Activated gamma-delta T cell (primary cell): Measurements from ENCODE around the gene FEM1A.
"Not testable (repeated sequence)": the region's sequence is repeated elsewhere in the genome, so short reads cannot be mapped to it uniquely, and the experiment has no call there.

Experiments used
- DNase-seq: peaks from one replicate; lab custom pipeline; 2025; lab: John Stamatoyannopoulos, UW

Gene FEM1A

DNA sequence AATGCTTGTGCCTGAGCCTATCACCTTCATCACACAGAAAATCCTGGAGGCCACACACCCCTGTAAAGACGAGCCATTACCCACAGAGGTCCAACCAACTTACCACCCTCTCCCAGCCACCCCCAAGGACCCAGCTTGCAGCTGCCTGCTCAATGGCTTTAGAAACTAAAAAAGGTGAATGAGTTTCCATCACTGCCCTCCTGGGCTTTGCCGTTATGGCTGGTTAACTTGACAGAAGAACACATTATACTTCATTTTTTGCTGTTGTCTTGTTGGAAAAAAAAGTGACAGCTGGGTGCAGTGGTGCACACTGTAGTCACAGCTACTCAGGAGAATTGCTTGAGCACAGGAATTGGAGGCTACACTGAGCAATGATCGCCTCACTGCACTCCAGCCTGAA is 17.4 kb upstream of the FEM1A start:
- DNase-seq: no peak

DNA sequence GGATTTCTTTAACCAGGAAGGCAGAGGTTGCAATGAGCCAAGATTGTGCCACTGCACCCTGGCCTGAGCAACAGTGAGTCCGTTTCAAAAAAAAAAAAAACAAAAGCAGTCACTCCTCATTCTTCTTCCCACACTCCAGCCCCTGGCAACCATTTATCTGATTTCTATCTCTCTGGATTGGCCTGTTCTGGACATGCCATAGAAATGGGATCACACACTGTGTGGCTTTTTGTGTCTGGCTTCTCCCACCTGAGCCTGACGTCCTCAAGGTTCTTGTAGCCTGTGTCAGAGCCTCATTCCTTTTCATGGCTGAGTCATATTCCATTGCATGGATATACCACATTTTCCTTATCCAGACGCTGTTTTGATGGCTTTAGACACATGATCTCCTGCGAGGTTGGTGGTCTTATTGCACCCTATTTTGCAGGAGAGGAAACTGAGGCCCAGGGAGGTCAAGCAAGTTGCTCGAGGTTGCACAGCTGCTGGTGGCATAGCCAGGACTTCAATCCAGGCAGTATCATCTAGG is 15.8 kb upstream of the FEM1A start:
- DNase-seq: no peak

DNA sequence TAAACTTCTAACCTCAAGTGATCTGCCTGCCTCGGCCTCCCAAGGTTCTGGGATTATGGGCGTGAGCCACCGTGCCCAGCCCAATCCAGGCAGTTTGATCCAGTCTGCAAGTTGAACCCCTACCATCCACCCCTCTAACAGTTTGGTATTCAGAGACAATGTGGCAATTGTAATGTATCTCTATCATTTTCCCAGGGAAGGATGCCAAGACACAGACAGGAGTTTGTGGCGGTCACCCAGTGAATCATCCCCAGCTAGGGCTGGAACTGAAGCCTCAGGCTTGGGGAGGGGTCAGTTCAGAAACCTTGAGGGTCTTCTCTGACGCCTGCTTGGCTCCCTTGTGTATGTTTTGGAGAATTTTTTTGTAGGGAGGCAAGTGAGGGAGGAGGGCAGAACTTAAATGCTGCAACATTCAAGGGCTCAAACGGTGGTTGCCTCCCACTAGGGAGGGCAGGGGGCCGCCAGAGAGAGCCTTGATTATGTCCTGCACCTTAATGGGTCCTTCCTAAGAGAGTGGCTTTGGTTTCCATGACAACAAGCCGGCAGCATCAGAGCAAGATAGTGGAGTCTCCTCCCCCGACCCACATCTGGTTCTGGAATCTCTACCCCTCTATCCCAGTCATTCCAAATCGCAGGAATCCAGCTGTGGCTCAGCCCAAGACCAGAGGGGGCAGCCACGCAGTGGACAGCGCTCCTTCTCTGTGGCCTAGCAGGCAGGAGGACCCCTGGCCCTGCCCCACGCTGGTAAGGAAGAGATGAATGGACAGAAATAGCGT is 14.9 kb upstream of the FEM1A start:
- DNase-seq: no peak

DNA sequence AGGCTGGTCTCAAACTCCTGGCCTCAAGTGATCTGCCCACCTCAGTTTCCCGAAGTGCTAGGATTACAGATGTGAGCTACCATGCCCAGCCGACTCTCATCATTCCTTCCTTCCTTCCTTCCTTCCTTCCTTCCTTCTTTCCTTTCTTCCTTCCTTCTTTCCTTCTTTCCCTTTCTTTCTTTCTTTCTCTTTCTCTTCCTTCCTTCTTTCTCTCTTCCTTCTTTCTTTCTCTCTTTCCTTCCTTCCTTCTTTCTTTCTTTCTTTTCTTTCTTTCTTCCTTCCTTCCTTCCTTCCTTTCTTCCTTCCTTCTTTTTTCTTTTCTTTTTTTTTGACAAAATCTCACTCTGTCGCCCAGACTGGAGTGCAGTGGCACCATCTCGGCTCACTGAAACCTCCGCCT is 13.4 kb upstream of the FEM1A start:
- DNase-seq: not testable (repeated sequence)

DNA sequence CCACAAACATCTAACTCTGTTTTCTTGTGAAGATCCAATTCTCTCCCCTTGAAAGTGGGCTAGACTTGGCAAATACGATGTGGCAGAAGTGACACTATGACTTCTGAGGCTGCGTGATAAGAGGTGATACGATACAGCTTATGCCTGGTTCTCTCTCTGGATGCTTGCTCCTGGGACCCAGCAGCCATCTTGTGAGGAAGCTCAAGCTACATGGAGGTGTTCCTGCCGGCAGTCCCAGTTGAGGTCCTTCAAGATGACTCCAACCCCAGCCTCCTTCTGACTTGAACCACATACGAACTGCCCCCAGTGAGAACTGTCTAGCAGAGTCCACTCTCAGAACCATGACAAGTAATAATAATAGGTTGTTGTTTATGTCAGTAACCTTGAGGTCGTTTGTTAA is 10.7 kb upstream of the FEM1A start:
- DNase-seq: no peak

DNA sequence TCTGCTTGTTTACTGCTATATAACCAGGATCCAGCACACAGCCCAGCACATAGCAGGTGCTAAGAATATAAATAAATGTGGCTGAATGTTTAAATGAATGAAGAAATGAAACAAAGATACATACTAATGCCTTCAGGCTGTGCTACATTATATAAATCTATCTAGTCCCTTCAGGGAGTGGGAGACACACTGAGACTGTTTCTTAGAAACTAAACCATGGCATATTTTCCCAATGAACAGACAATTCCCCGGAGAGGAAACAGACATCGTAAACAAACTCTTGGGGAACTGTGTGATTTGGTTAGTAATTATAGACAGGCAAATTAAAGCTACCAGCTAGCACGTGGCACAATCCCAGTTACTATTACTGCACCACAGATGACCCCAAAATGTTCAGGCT is 9.7 kb upstream of the FEM1A start:
- DNase-seq: no peak

DNA sequence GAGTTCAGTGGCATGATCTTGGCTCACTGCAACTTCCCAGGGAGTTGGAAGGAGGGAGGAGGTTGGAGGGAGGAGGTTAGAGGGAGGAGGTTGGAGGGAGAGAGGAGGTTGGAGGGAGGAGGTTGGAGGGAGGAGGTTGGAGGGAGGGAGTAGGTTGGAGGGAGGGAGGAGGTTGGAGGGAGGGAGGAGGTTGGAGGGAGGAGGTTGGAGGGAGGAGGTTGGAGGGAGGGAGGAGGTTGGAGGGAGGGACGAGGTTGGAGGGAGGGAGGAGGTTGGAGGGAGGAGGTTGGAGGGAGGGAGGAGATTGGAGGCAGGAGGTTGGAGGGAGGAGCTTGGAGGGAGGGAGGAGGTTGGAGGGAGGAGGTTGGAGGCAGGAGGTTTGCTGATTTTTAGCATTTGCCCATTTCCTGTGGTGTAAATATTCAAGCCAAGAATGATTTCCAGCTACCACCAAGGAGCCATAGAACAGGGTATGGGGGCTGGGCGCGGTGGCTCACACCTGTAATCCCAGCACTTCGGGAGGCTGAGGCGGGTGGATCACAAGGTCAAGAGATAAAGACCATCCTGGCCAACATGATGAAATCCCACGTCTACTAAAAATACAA is 5.0 kb upstream of the FEM1A start:
- DNase-seq: not testable (repeated sequence)

DNA sequence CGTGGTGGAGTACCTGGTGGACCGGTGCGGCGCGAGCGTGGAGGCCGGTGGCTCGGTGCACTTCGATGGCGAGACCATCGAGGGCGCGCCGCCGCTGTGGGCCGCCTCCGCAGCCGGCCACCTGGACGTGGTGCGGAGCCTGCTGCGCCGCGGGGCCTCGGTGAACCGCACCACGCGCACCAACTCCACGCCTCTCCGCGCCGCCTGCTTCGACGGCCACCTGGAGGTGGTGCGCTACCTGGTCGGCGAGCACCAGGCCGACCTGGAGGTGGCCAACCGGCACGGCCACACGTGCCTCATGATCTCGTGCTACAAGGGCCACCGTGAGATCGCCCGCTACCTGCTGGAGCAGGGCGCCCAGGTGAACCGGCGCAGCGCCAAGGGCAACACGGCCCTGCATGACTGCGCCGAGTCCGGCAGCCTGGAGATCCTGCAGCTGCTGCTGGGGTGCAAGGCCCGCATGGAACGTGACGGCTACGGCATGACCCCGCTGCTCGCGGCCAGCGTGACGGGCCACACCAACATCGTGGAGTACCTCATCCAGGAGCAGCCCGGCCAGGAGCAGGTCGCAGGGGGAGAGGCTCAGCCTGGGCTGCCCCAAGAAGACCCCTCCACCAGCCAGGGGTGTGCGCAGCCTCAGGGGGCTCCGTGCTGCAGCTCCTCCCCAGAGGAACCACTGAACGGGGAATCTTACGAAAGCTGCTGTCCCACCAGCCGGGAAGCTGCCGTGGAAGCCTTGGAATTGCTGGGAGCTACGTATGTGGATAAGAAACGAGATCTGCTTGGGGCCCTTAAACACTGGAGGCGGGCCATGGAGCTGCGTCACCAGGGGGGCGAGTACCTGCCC is 708 bp downstream of the FEM1A start:
- DNase-seq: not testable (repeated sequence)

DNA sequence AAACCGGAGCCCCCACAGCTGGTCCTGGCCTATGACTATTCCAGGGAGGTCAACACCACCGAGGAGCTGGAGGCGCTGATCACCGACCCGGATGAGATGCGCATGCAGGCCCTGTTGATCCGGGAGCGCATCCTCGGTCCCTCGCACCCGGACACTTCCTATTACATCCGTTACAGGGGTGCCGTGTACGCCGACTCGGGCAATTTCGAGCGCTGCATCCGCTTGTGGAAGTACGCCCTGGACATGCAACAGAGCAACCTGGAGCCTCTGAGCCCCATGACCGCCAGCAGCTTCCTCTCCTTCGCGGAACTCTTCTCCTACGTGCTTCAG is 1.3 kb downstream of the FEM1A start:
- DNase-seq: not testable (repeated sequence)

DNA sequence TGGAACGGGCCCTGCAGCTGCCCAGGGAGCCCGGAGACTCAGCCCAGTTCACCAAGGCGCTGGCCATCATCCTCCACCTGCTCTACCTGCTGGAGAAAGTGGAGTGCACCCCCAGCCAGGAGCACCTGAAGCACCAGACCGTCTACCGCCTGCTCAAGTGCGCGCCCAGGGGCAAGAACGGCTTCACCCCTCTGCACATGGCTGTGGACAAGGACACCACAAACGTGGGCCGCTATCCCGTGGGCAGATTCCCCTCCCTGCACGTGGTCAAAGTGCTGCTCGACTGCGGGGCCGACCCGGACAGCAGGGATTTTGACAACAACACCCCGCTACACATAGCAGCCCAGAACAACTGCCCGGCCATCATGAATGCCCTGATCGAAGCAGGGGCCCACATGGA is 1.7 kb downstream of the FEM1A start:
- not testable (repeated sequence) for DNase-seq

DNA sequence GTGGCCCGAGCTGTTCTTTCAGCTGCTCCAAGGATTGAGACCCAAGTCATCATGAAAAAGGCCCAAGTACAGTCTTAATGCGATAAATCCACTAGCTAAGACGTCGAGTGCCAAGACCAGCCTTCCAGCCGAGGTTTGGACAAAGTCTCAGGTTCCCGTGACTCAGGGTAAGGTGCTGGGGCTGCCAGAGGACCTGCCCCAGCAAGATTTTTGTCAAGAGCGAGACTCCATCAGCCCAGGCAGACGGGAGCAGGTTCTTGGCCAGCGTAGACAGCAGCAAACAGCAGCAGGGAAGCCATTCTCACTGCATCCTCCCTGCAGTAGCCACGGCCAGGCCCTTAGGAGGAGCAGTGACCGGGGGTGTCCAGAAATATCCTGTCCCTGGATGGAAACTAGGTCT is 3.4 kb downstream of the FEM1A start:
- DNase-seq: no peak

DNA sequence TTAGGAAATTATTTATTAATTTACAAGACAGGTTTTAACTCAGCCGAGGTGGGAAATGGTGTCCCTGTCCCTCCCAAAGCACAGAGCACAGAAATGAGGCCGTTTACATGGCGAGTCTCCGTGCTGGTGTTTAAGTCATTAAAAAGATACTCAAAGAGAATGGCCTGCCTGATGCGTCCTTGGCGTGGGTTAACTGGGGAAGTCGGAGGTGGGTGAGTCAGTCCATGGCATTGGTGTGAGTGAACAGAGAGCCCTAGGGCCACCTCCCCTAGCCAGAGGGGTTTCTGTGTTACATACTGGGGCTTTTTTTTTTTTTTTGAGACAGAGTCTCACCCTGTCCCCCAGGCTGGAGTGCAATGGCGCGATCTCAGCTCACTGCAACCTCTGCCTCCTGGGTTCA is 3.9 kb downstream of the FEM1A start:
- no peak for DNase-seq

DNA sequence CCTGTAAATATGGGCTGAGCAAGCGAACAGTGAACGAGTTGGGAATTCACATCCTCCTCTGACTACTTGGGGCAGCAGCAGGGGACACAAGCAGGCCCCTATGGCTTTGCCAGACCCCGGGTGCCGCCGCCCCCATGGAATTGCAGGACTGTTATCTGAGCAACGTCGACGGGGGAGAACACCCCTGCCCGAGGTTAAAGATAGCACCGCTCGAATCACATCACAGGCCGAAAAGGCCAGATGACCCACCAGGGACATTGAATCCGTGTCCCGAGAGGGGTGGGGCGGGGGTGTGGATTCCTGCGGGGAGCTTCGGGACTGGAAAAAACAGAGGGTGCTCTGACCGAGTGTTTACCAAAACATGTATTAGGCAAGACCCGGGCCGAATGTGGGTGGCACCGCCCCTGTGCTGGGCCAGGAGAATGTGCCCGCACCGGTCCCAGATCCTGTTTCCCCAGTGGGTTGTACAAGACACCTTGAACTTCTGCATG is 9.1 kb downstream of the FEM1A start:
- DNase-seq: no peak

DNA sequence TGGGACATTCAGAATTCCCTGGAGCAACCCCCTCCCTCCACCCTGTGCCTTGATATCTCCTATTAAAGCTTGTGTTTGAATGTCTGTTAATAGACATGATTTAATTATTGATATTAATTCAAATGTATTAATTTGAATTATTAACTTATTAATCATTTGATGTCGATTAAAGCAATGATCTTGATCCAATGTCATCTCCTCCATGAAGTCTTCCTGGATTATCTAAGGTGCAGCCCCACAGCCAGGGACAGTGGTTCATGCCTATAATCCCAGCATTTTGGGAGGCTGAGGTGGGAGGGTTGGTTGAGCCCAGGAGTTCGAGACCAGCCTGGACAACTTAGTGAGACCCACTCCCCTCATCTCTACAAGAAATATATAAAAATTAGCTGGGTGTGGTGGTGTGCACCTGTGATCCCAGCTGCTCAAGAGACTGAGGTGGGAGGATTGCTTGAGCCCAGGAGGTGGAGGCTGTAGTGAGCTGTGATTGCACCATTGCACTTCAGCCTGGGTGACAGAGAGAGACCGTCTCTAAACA is 9.6 kb downstream of the FEM1A start:
- DNase-seq: no peak

DNA sequence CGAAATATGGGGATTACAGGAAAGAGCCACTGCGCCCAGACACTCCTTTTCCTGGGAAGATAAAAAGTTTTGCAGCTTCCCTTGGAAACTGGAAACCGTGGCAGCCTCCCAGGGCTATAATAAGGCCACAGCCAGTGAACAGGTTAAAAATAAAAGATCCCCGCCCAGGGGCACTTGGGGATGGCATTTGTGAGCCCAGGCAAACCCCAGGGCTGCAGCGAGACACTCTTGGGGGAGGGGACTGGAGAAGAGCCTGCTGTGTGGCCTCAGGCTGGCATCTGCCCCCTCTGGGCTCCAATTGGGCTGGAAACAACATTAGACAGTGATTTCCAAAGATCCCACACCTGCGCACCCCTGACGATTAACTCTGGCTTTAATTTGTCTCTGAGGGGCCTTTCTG is 11.2 kb downstream of the FEM1A start:
- DNase-seq: no peak

DNA sequence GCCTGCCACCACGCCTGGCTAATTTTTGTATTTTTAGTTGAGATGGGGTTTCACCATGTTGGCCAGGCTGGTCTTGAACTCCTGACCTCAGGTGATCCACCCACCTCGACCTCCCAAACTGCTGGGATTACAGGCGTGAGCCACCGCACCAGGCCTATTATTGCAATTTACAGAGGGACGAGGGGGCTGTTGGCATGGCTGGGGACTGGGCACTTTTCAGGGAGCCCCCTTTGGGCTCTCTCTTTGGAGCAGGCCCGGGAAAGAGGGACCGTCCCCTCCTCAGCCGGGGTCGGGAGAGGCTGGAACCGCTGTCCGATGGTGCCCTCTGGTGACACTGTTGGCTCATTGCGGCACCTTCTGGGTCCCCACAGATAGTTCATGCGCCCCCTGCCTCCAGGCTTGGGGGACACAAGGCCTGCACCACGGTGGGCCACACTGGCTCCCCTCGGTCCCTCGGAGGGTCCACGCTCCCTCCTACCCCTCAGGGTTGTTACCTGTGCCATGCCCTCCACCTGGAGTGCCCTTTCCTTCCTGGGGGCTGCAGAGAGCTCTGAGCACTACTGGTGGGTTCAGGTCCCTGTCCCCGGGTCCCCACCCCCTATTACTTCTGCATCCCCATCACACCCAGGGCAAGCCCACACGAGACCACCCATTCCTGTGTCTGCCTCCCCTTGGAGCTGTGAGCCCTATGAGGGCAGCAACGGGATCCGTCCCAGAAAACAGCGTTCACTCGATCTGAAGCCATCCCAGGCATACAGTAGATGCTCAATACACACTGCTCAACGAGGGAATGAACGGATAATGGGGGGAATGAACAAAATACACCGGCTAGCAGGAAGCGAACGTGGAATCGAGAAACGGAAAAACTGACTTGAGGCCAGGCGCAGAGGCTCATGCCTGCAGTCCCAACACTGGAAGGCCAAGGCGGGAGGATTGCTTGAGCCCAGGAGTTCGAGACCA is 12.5 kb downstream of the FEM1A start:
- no peak for DNase-seq

DNA sequence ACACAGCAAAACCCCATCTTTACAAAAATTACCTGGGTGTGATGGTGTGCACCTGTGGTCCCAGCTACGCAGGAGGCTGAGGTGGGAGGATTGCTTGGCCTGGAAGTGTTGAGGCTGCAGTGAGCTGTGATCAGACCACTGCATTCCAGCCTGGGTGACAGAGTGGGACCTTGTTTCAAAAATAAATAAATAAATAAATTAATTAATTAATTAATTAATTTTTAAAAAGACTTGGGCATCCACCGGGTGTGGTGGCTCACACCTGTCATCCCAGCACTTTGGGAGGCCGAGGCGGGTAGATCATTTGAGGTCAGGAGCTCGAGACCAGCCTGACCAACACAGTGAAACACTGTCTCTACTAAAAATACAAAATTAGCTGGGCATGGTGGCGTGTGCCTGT is 13.6 kb downstream of the FEM1A start:
- DNase-seq: not testable (repeated sequence)

DNA sequence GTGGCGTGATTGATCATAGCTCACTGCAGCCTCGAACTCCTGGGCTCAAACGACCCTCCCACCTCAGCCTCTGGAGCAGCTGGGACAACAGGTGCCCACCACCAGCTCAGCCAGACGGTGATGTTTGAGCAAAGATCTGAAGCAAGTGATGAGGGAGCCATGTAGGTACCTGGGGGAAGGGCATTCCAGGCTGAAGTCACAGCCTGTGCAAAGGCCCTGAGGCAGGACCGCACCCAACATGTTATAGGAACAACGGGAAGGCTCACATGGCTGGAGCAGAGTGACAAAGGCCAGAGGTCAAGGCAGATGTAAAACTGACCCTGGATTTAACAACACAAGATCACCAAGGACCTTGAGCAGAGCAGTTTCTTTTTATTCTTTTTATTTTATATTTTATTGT is 14.8 kb downstream of the FEM1A start:
- DNase-seq: no peak

DNA sequence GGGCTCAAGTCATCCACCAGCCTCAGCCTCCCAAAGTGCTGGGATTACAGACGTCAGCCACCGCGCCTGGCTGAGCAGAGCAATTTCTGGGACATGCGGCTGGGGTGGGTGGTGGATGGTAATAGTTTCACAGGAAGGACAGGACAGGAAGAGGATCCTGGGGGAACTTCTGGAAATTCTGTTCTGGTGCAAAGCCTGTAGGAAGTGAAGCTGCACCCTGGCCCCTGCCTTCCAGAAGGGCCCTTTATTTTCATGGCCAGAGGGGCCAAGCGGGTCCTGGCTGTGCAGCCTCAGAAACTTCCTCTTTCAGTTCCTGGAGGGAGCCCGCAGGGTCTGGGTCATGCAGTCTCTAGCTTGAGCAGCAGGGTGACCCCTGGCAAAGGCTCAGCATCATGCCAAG is 15.7 kb downstream of the FEM1A start:
- no peak for DNase-seq

DNA sequence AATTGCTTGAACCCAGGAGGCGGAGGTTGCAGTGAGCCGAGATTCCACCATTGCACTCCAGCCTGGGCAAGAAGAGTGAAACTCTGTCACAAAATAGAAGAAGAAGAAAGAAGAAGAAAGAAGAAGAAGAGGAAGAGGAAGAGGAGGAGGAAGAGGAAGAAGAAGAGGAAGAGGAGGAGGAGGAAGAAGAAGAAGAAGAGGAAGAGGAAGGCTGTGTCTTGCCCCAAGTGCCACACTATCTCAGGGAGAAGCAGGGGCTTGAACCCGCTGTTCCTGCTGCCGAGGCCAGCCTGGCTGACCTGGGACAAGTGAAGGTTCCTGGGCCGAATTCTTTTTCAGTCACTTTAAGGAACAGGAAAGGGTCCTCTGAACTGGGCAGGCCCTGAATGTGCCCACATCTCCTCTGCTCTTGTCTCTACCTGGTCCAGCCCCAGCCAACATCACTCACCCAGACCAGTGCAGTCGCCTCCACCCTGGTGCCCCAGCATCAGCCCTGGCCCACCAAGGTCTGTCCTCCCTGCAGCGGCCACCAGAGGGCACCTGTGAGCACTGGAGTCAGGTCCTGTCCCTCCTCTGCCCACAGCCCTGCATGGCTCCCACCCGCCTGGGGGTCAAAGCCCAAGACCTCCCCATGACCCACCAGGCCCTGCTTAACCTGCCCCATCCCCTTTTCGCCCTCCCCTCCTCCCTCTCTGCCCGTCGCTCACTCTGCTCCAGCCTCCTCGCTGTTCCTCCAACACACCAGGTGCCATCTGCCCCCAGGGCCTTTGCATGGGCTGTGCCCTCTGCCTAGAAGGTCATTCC is 20.0 kb downstream of the FEM1A start:
- peak; percentile 63 for DNase-seq
